Measurements from ENCODE around the gene RRAGD. TPM values are rescaled to one million over a fixed set of nuclear protein-coding genes. Genes with fewer than 3 reads are reported as not detected.

The RRAGD gene
- total and polyA plus RNA-seq, 3 donors from 2014 or later: 17.0 to 27.0 (median 19.4) TPM

DNA sequence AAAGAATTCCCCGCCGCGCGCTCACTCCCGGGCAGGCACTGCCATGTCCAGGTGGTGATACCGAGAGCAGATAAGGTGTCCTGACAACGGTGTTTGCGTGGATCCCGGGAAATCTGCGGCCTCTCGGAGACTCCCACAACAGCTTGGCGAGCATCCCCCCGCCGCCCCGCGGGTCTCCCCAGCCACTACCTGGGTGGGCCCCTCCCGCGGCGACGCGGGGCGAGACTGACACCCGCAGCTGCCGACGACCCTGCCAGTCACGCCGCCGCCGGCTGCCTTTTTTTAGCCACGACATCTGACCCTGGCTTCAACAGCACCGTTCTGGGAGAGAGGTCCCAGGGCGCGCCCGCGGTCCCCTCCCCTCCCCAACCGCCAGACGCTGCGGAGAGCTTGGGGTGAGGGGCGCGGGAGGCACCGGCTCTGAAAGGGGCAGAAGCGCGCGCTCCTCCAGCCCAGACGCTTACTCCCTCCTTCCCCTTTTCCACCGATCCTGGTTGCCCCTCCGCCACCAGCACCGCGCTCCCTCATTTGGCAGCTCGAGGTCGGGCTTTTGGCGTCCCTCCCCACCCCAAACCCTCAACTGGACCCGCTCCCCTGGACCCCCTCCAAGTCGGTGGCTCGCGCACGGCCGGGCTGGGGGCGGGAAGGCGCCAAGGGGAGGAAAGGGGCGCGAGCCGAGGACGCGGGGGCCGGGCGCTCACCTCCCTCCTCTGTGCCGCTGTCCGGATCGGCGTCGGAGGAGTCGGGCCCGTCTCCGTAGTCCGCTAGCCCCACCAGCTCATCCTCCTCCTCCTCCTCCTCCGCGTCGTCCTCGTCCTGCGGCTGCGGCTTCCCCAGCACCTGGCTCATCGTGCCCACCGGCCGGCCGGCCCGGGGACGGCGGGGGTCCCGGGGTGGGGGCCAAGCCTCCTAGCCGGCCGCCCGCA lies 665 bp downstream of the RRAGD start:
- intact Hi-C loops (cut with DNase I; ENCODE audit: low total_unique reads): no loop called here
- DNase-seq: peak; percentile 60
- no peaks in the 10 kb centered on the region for H3K27me3 ChIP-seq
- no peaks in the 10 kb centered on the region for H3K9me3 ChIP-seq
- no peak for TF ChIP-seq POLR2A (IDR thresholded peaks at IDR 0.05)
- TF ChIP-seq, protein P1, sequence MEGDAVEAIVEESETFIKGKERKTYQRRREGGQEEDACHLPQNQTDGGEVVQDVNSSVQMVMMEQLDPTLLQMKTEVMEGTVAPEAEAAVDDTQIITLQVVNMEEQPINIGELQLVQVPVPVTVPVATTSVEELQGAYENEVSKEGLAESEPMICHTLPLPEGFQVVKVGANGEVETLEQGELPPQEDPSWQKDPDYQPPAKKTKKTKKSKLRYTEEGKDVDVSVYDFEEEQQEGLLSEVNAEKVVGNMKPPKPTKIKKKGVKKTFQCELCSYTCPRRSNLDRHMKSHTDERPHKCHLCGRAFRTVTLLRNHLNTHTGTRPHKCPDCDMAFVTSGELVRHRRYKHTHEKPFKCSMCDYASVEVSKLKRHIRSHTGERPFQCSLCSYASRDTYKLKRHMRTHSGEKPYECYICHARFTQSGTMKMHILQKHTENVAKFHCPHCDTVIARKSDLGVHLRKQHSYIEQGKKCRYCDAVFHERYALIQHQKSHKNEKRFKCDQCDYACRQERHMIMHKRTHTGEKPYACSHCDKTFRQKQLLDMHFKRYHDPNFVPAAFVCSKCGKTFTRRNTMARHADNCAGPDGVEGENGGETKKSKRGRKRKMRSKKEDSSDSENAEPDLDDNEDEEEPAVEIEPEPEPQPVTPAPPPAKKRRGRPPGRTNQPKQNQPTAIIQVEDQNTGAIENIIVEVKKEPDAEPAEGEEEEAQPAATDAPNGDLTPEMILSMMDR (IDR thresholded peaks at IDR 0.05): no peak
- no peaks in the 10 kb centered on the region for H3K36me3 ChIP-seq (ENCODE audit: low read depth, missing control alignments)
- peaks cover 6% of the 10 kb centered on the region for H3K4me1 ChIP-seq
- 1 to 3% methylated on average over 47 to 83 of the region's 93 CpGs for WGBS, 2 donors
- H3K27ac ChIP-seq: peak overlapping the region; percentile 64 to 80
- H3K4me3 ChIP-seq: peak overlapping the region; percentile 81 to 87

DNA sequence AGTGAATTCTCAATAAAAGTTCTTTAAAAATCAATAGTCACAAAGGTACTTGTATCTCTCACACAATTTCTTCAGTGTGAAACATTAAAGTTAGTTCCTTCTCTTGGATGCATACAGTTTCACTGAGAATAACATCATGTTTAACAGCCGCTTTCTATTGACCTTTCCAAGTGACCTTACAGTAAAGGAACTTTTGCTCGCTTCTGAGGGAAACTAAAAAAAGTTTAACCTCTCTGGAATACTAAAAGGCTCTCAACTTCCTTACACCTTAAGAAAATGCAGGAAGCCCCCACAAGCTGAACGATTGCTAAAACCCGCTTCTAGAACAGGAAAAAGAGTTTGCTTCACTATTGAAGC lies 1.3 kb downstream of the RRAGD start:
- 18 to 21% methylated on average over 4 of the region's 4 CpGs for WGBS, 2 donors
- TF ChIP-seq, protein P1 (IDR thresholded peaks at IDR 0.05): no peak
- TF ChIP-seq POLR2A (IDR thresholded peaks at IDR 0.05): no peak
- Histone ChIP-seq H3K36me3 (ENCODE audit: low read depth, missing control alignments) (no peaks in the 10 kb centered on the region), H3K9me3 (no peaks in the 10 kb centered on the region), H3K27ac (no peak overlapping the region), H3K27me3 (no peaks in the 10 kb centered on the region), H3K4me3 (peak overlapping the region; percentile 81 to 87), H3K4me1 (peaks cover 6% of the 10 kb centered on the region)
- DNase-seq: no peak
- intact Hi-C loops (cut with DNase I; ENCODE audit: low total_unique reads): no loop called here

DNA sequence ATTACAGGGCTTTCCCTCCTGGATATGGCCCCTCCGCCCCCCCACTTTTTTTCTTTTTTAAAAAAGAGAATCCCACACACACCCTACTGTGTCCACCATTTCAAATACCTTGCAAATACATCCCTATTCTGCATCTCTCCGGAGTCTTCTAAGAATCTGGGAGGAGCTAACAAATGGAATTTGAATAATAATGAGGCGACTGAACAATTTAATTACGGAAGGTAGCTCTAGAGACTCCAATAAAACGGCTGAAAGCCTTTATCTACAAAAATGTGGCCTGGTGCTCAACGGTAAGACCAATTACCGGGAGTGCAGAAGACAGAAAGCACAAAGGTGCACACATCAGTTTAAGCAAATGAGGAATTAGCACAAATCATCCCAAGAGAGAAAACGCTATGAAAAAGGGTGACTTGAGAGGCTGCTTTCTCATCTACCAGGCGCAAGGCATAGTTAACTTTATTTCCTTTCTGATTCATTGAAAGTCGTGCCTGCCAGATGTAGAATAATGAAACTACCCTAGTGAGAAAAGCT lies 1.8 kb downstream of the RRAGD start:
- intact Hi-C loops (cut with DNase I; ENCODE audit: low total_unique reads): no loop called here
- no peaks in the 10 kb centered on the region for H3K27me3 ChIP-seq
- no peak for DNase-seq
- H3K4me1 ChIP-seq: peaks cover 6% of the 10 kb centered on the region
- WGBS, 2 donors: 58 to 59% methylated on average over 10 of the region's 10 CpGs
- TF ChIP-seq, protein P1 (IDR thresholded peaks at IDR 0.05): no peak
- TF ChIP-seq POLR2A (IDR thresholded peaks at IDR 0.05): no peak
- H3K27ac ChIP-seq: no peak overlapping the region
- H3K9me3 ChIP-seq: no peaks in the 10 kb centered on the region
- no peak overlapping the region for H3K4me3 ChIP-seq
- no peaks in the 10 kb centered on the region for H3K36me3 ChIP-seq (ENCODE audit: low read depth, missing control alignments)

DNA sequence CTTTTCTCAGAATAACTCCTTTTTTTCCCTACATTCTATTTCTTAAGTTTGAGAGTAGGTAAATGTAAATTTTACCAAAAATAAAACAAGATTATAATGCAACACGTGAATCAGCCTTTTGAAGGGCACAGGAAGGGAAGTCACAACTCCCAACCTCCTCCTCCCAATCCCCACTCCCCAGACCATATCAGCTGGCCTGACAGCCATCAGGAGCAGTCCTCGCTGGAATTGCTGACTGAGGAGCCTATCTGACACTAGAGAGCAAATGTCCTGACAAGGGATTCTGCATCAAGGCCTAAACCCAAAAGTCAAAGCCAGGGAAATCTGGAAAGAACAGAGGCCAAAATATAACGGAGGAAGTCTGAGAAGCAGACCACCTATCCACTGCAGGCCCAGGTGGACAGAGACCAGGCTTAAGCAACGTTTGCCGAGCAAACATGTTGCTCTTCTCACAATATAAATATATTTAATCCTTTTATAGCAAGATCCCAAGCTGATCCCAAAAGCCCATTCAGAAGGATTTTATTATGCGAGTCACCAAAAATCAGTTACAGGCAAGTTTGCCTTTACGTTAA lies 2.5 kb downstream of the RRAGD start:
- intact Hi-C loops (cut with DNase I; ENCODE audit: low total_unique reads): no loop called here
- peaks cover 6% of the 10 kb centered on the region for H3K4me1 ChIP-seq
- H3K27ac ChIP-seq: no peak overlapping the region
- no peak overlapping the region for H3K4me3 ChIP-seq
- DNase-seq: no peak
- H3K27me3 ChIP-seq: no peaks in the 10 kb centered on the region
- WGBS, 2 donors: 62% methylated on average over 7 of the region's 7 CpGs
- no peaks in the 10 kb centered on the region for H3K36me3 ChIP-seq (ENCODE audit: low read depth, missing control alignments)
- H3K9me3 ChIP-seq: no peaks in the 10 kb centered on the region
- TF ChIP-seq, protein P1 (IDR thresholded peaks at IDR 0.05): no peak
- TF ChIP-seq POLR2A (IDR thresholded peaks at IDR 0.05): no peak
